GM21737 (cell line): ENCODE results near the gene RASAL1.
"Not testable (repeated sequence)": the region's sequence is repeated elsewhere in the genome, so short reads cannot be mapped to it uniquely, and the experiment has no call there.

Source experiments
- ATAC-seq: cut with Tn5 transposase; IDR thresholded peaks from one replicate; pipeline ENCODE4 v1.9.1; 2021; ENCODE audit warnings: mild to moderate bottlenecking, moderate library complexity; ENCODE audit not compliant: unreplicated experiment

The RASAL1 gene

GRCh38 chr12:113119980-113120669, 15.4 kb downstream of the RASAL1 start:
- ATAC-seq = no peak

GRCh38 chr12:113118142-113118541, 17.4 kb downstream of the RASAL1 start:
- no peak for ATAC-seq

GRCh38 chr12:113117684-113118083, 17.9 kb downstream of the RASAL1 start:
- ATAC-seq = not testable (repeated sequence)

- ATAC-seq = no peak
These were observed 18.7 kb downstream of the RASAL1 start for GRCh38 chr12:113116875-113117274.

GRCh38 chr12:113115455-113116126, 20.0 kb downstream of the RASAL1 start:
- no peak for ATAC-seq

GRCh38 chr12:113114447-113115178, 20.9 kb downstream of the RASAL1 start:
- no peak for ATAC-seq

GRCh38 chr12:113113397-113113796, 22.2 kb downstream of the RASAL1 start:
- ATAC-seq = no peak

GRCh38 chr12:113112043-113112899, 23.3 kb downstream of the RASAL1 start:
- no peak for ATAC-seq

GRCh38 chr12:113111247-113111646, 24.3 kb downstream of the RASAL1 start:
- no peak for ATAC-seq

- no peak for ATAC-seq
These were observed 25.5 kb downstream of the RASAL1 start for GRCh38 chr12:113109872-113110599.

GRCh38 chr12:113109360-113109759, 26.2 kb downstream of the RASAL1 start:
- no peak for ATAC-seq

GRCh38 chr12:113108308-113108707, 27.3 kb downstream of the RASAL1 start:
- ATAC-seq = no peak

GRCh38 chr12:113106361-113106760, 29.2 kb downstream of the RASAL1 start:
- no peak for ATAC-seq

GRCh38 chr12:113105606-113106271, 29.8 kb downstream of the RASAL1 start:
- ATAC-seq = no peak

GRCh38 chr12:113104953-113105510, 30.5 kb downstream of the RASAL1 start:
- ATAC-seq = no peak

GRCh38 chr12:113103756-113104450, 31.7 kb downstream of the RASAL1 start:
- ATAC-seq = no peak

GRCh38 chr12:113102811-113103210, 32.8 kb downstream of the RASAL1 start:
- ATAC-seq = no peak

- ATAC-seq = no peak
These were observed 33.8 kb downstream of the RASAL1 start for GRCh38 chr12:113101751-113102150.

GRCh38 chr12:113099764-113100163, 35.8 kb downstream of the RASAL1 start:
- ATAC-seq = no peak
